Smooth muscle cell (in vitro differentiated cells): ENCODE data around the gene GRWD1. TPM values are rescaled to one million over a fixed set of nuclear protein-coding genes. Genes with fewer than 3 reads are reported as not detected.

Experiments
- DNase-seq: peaks from one replicate; lab custom pipeline; 2025; ENCODE audit not compliant: unreplicated experiment; lab: John Stamatoyannopoulos, UW
- H2AFZ ChIP-seq: fragments of 200-600 bp; sonication (generic); 2 replicates; pipeline ENCODE4 v1.6.0; 2016; ENCODE audit warnings: antibody characterized with exemption, low read depth, mild to moderate bottlenecking
- H3F3A ChIP-seq: fragments of 200-600 bp; sonication (generic); 2 replicates; pipeline ENCODE4 v1.6.0; 2017; ENCODE audit warnings: antibody characterized with exemption, low read depth
- H3K27ac ChIP-seq: fragments of 200-600 bp; sonication (generic); 2 replicates; pipeline ENCODE4 v1.5.1; 2016; ENCODE audit warnings: low read depth, mild to moderate bottlenecking
- H3K27me3 ChIP-seq: fragments of 200-600 bp; sonication (generic); 2 replicates; pipeline ENCODE4 v1.6.1; 2016; ENCODE audit warnings: low read depth, mild to moderate bottlenecking
- H3K36me3 ChIP-seq: fragments of 200-600 bp; sonication (generic); 2 replicates; pipeline ENCODE4 v1.5.1; 2016; ENCODE audit warnings: low read depth
- H3K4me1 ChIP-seq: fragments of 200-600 bp; sonication (generic); 2 replicates; pipeline ENCODE4 v1.5.1; 2016; ENCODE audit warnings: low read depth
- H3K4me2 ChIP-seq: fragments of 200-600 bp; sonication (generic); 2 replicates; pipeline ENCODE4 v1.6.0; 2016; ENCODE audit warnings: mild to moderate bottlenecking
- H3K4me3 ChIP-seq: fragments of 200-600 bp; sonication (generic); 2 replicates; pipeline ENCODE4 v1.5.1; 2016; ENCODE audit warnings: mild to moderate bottlenecking
- H3K79me2 ChIP-seq: fragments of 200-600 bp; sonication (generic); 2 replicates; pipeline ENCODE4 v1.6.0; 2016; ENCODE audit warnings: low read depth, mild to moderate bottlenecking
- H3K9ac ChIP-seq: fragments of 200-600 bp; sonication (generic); 2 replicates; pipeline ENCODE4 v1.6.0; 2016; ENCODE audit warnings: low read depth
- H3K9me3 ChIP-seq: fragments of 200-600 bp; sonication (generic); replicated peaks from 2 replicates; pipeline ENCODE4 v1.5.1; 2016; ENCODE audit warnings: low read depth
- H4K20me1 ChIP-seq: fragments of 200-600 bp; sonication (generic); 2 replicates; pipeline ENCODE4 v1.6.0; 2016; ENCODE audit warnings: low read depth
- CTCF ChIP-seq: fragments of 200-600 bp; sonication (generic); IDR thresholded peaks from 2 replicates; pipeline ENCODE4 v1.5.1; 2017; ENCODE audit warnings: borderline replicate concordance, mild to moderate bottlenecking, antibody characterized with exemption; ENCODE audit not compliant: insufficient read depth, poor library complexity, severe bottlenecking
- WGBS: methylation state at CpG from one replicate; pipeline ENCODE4 v1.1.7; 2016; ENCODE audit warnings: low lambda C conversion rate; 5-methylcytosine and 5-hydroxymethylcytosine counted together
- polyA plus RNA-seq: library from polyadenylated mRNA; unstranded; fragments of >200 nt; fragmentation: Nextera tagmentation; extraction: Ambion mirVana; gene quantifications from 2 replicates; pipeline ENCODE4 v1.2.1, GENCODE V29; 2016
- total RNA-seq: library from RNA; depleted of rRNA; stranded (reverse); fragments of >200 nt; gene quantifications from 2 replicates; pipeline ENCODE4 v1.2.3, GENCODE V29; 2014

Gene GRWD1
- total and polyA plus RNA-seq, 2 experiments from 2014 or later, result 22.1 to 23.6 TPM

GRCh38 chr19:48397263-48398101 lies 48.3 kb upstream of the GRWD1 start:
- H3K4me3 ChIP-seq, result peak overlapping the region; percentile 54
- peak overlapping the region; percentile 39 for H3K9ac ChIP-seq
- H3K9me3 ChIP-seq, result no peaks in the 10 kb centered on the region
- no peaks in the 10 kb centered on the region for H3K27me3 ChIP-seq
- no peak for TF ChIP-seq CTCF
- no peaks in the 10 kb centered on the region for H3K79me2 ChIP-seq
- H3K27ac ChIP-seq, result peak overlapping the region; percentile 12
- WGBS, result 51% methylated on average over 17 of the region's 22 CpGs
- H3K4me2 ChIP-seq, result peak overlapping the region; percentile 100
- no peak for DNase-seq
- peaks cover 14% of the 10 kb centered on the region for H3F3A ChIP-seq
- peaks cover 7% of the 10 kb centered on the region for H4K20me1 ChIP-seq
- peaks cover 30% of the 10 kb centered on the region for H3K4me1 ChIP-seq
- peak overlapping the region; percentile 69 for H2AFZ ChIP-seq
- H3K36me3 ChIP-seq, result no peaks in the 10 kb centered on the region

GRCh38 chr19:48398102-48398374 lies 47.7 kb upstream of the GRWD1 start:
- DNase-seq, result no peak
- no peak for TF ChIP-seq CTCF

GRCh38 chr19:48398375-48399235 lies 47.2 kb upstream of the GRWD1 start:
- Histone ChIP-seq H3K4me2 (peak overlapping the region; percentile 100), H3K36me3 (no peaks in the 10 kb centered on the region), H3K9me3 (no peaks in the 10 kb centered on the region), H4K20me1 (peaks cover 7% of the 10 kb centered on the region), H3F3A (peaks cover 14% of the 10 kb centered on the region), H3K27ac (no peak overlapping the region), H3K9ac (no peak overlapping the region), H3K79me2 (no peaks in the 10 kb centered on the region), H2AFZ (peak overlapping the region; percentile 69), H3K4me3 (peak overlapping the region; percentile 54), H3K27me3 (no peaks in the 10 kb centered on the region), H3K4me1 (peaks cover 24% of the 10 kb centered on the region)
- DNase-seq, result peak; percentile 39
- 15% methylated on average over 41 of the region's 104 CpGs for WGBS
- no peak for TF ChIP-seq CTCF

More at GRCh38 chr19:48398102-48398374, 47.7 kb upstream of the GRWD1 start:
- Histone ChIP-seq H4K20me1 (peaks cover 7% of the 10 kb centered on the region), H3K36me3 (no peaks in the 10 kb centered on the region), H3K9ac (peak overlapping the region; percentile 39), H2AFZ (peak overlapping the region; percentile 69), H3K9me3 (no peaks in the 10 kb centered on the region), H3K4me3 (peak overlapping the region; percentile 54), H3K27ac (peak overlapping the region; percentile 12), H3K4me2 (peak overlapping the region; percentile 100), H3F3A (peaks cover 14% of the 10 kb centered on the region), H3K79me2 (no peaks in the 10 kb centered on the region), H3K4me1 (peaks cover 29% of the 10 kb centered on the region), H3K27me3 (no peaks in the 10 kb centered on the region)
- 2% methylated on average over 16 of the region's 17 CpGs for WGBS
